ENCODE measurements around the gene CHPF. TPM values are rescaled to one million over a fixed set of nuclear protein-coding genes. Genes with fewer than 3 reads are reported as not detected.

Gene CHPF
- total RNA-seq, 1 donor from 2014 or later: 23.2 TPM

- DNase-seq (no peak), ATAC-seq (no peak)
- no peak for TF ChIP-seq CTCF (IDR thresholded peaks at IDR 0.05)
- Histone ChIP-seq H3K4me3 (no peak overlapping the region), H3K4me1 (peaks cover 5% of the 10 kb centered on the region), H3K36me3 (no peaks in the 10 kb centered on the region), H3K27ac (no peak overlapping the region), H3K9me3 (no peaks in the 10 kb centered on the region), H3K27me3 (ENCODE audit: low read depth) (peaks cover 96% of the 10 kb centered on the region)
- intact Hi-C loops (cut with DNase I): no loop called here
Observed at GRCh38 chr2:219525533-219526232, 17.9 kb downstream of the CHPF start.

- Histone ChIP-seq H3K27ac (no peak overlapping the region), H3K9me3 (no peaks in the 10 kb centered on the region), H3K27me3 (ENCODE audit: low read depth) (peaks cover 96% of the 10 kb centered on the region), H3K36me3 (no peaks in the 10 kb centered on the region), H3K4me3 (no peak overlapping the region), H3K4me1 (peaks cover 5% of the 10 kb centered on the region)
- ATAC-seq (no peak), DNase-seq (no peak)
- intact Hi-C loops (cut with DNase I): no loop called here
- no peak for TF ChIP-seq CTCF (IDR thresholded peaks at IDR 0.05)
Observed at GRCh38 chr2:219524817-219525216, 18.8 kb downstream of the CHPF start.

GRCh38 chr2:219523031-219523671, 20.5 kb downstream of the CHPF start:
- H3K36me3 ChIP-seq: no peaks in the 10 kb centered on the region
- H3K27me3 ChIP-seq (ENCODE audit: low read depth): peaks cover 86% of the 10 kb centered on the region
- H3K27ac ChIP-seq: no peak overlapping the region
- no peak overlapping the region for H3K4me3 ChIP-seq
- ATAC-seq (no peak), DNase-seq (no peak)
- peaks cover 5% of the 10 kb centered on the region for H3K4me1 ChIP-seq
- intact Hi-C loops (cut with DNase I): no loop called here
- H3K9me3 ChIP-seq: no peaks in the 10 kb centered on the region
- no peak for TF ChIP-seq CTCF (IDR thresholded peaks at IDR 0.05)

GRCh38 chr2:219522111-219523030, 21.2 kb downstream of the CHPF start:
- no peak overlapping the region for H3K27ac ChIP-seq
- no peak for TF ChIP-seq CTCF (IDR thresholded peaks at IDR 0.05)
- H3K36me3 ChIP-seq: no peaks in the 10 kb centered on the region
- H3K4me1 ChIP-seq: peaks cover 5% of the 10 kb centered on the region
- intact Hi-C loops (cut with DNase I): no loop called here
- H3K4me3 ChIP-seq: no peak overlapping the region
- DNase-seq (no peak), ATAC-seq (peak in 1 of 2 donors; percentile 5)
- no peaks in the 10 kb centered on the region for H3K9me3 ChIP-seq
- peaks cover 82% of the 10 kb centered on the region for H3K27me3 ChIP-seq (ENCODE audit: low read depth)

GRCh38 chr2:219521066-219521880, 22.3 kb downstream of the CHPF start:
- Histone ChIP-seq H3K36me3 (no peaks in the 10 kb centered on the region), H3K27me3 (ENCODE audit: low read depth) (peaks cover 84% of the 10 kb centered on the region), H3K27ac (no peak overlapping the region), H3K4me1 (peaks cover 5% of the 10 kb centered on the region), H3K4me3 (no peak overlapping the region), H3K9me3 (no peaks in the 10 kb centered on the region)
- DNase-seq (no peak), ATAC-seq (peak; percentile 49 to 58)
- intact Hi-C loops (cut with DNase I): no loop called here
- peak; percentile 41 for TF ChIP-seq CTCF (IDR thresholded peaks at IDR 0.05)

All from lower lobe of right lung (tissue), 2 donors.